Measurements from ENCODE around the gene SH3PXD2A. TPM values are rescaled to one million over a fixed set of nuclear protein-coding genes. Genes with fewer than 3 reads are reported as not detected.

SH3PXD2A gene
- total and polyA plus RNA-seq, 2 of the 4 experiments (the other 2 are of a cell fraction), result 6.3 to 23.0 TPM

GRCh38 chr10:103739039-103739764 lies 116.2 kb downstream of the SH3PXD2A start (continued):
- TF ChIP-seq USF2 (IDR thresholded peaks at IDR 0.05; ENCODE audit: low read depth, low read length), result no peak
- no peak for TF ChIP-seq POLR2A (IDR thresholded peaks at IDR 0.05; ENCODE audit: low read depth, low read length)
- TF ChIP-seq SMC3 (IDR thresholded peaks at IDR 0.05; ENCODE audit: low read depth, low read length), result no peak

GRCh38 chr10:103737735-103738367 lies 117.5 kb downstream of the SH3PXD2A start:
- Histone ChIP-seq H3K4me3 (ENCODE audit: insufficient read depth, low read depth, low read length) (no peak overlapping the region), H2BK20ac (ENCODE audit: low read depth, low read length) (peak overlapping the region; percentile 64; the same call in 1 of the 2 replicates), H4K91ac (ENCODE audit: insufficient read depth, low read depth, low read length) (peak overlapping the region; percentile 43; the same call in 1 of the 2 replicates), H4K8ac (ENCODE audit: low read depth in 2 of 2, low read length in 2 of 2) (0 out of 4 replicates have a peak overlapping the region, but pooled peaks of 1 of the 2 experiments have one; percentile 31), H3K9ac (ENCODE audit: low read depth, low read length) (no peak overlapping the region), H2BK5ac (ENCODE audit: low read depth, low read length, poor library complexity, severe bottlenecking) (no peak overlapping the region), H2AK9ac (replicated peaks; ENCODE audit: low read depth, low read length, poor library complexity) (peak overlapping the region; percentile 47), H3K4me1 (ENCODE audit: control insufficient read depth, insufficient read depth, low read length) (peaks cover 26% of the 10 kb centered on the region), H3K56ac (ENCODE audit: extremely low read depth, insufficient read depth, low read length) (no peak overlapping the region), H2BK120ac (ENCODE audit: low read depth, low read length) (peak overlapping the region; percentile 85), H4K5ac (ENCODE audit: low read depth, low read length) (no peak overlapping the region), H2BK15ac (ENCODE audit: low read depth, low read length) (peak overlapping the region; percentile 55; the same call in 1 of the 3 replicates), H3K79me1 (ENCODE audit: low read depth in 1 of 2, low read length in 2 of 2) (peaks cover 0 to 25% of the 10 kb centered on the region in 2 experiments; a peak in 2 of 4 replicates), H3K18ac (ENCODE audit: low read depth, low read length) (0 out of 2 replicates have a peak overlapping the region, but pooled peaks have one; percentile 3), H3K14ac (replicated peaks; ENCODE audit: low read depth, low read length) (peak overlapping the region; percentile 78), H3K4me2 (ENCODE audit: low read depth, low read length) (no peak overlapping the region), H3K36me3 (ENCODE audit: control insufficient read depth, insufficient read depth, low read length) (no peaks in the 10 kb centered on the region), H3K27ac (ENCODE audit: insufficient read depth, low read length) (no peak overlapping the region), H3K9me3 (ENCODE audit: control insufficient read depth, insufficient read depth, low read length) (no peaks in the 10 kb centered on the region), H3K9me1 (ENCODE audit: insufficient read depth, low read length) (peaks cover 25% of the 10 kb centered on the region), H4K20me1 (ENCODE audit: insufficient read depth, low read length) (no peaks in the 10 kb centered on the region), H3K23ac (ENCODE audit: low read depth, low read length) (peak overlapping the region; percentile 26; the same call in 1 of the 2 replicates), H2AFZ (replicated peaks; ENCODE audit: low read length, poor library complexity) (no peak overlapping the region), H2AK5ac (ENCODE audit: low read depth, low read length) (peak overlapping the region; percentile 86), H3K4ac (ENCODE audit: low read depth, low read length) (peak overlapping the region; percentile 45), H3K27me3 (ENCODE audit: control insufficient read depth, insufficient read depth, low read length) (no peaks in the 10 kb centered on the region)
- intact Hi-C loops (cut with micrococcal nuclease), result no loop called here
- in situ Hi-C loops (cut with MboI; ENCODE audit: low sequenced_read_pairs), result no loop called here
- dilution Hi-C loops (cut with HindIII; ENCODE audit: low sequenced_read_pairs, unreplicated experiment), result no loop called here
- WGBS, 2 experiments (ENCODE audit: extremely low coverage in 2 of 2, insufficient read length in 1 of 2), result 82% methylated on average over 9 of the region's 14 CpGs; no CpG with 5 or more reads in 1 of the 2 experiments
- no peak for ATAC-seq (ENCODE audit: low read depth)
- DNase-seq, result no peak
- no TSS peak for BruUV-seq (replicated peaks)
- POLR2A ChIA-PET (ENCODE audit: unreplicated experiment), result no interaction called here
- CTCF ChIA-PET, result no interaction called here
- TF ChIP-seq SMC3 (IDR thresholded peaks at IDR 0.05; ENCODE audit: low read depth, low read length), result no peak
- no peak for TF ChIP-seq ELK1 (IDR thresholded peaks at IDR 0.05; ENCODE audit: borderline replicate concordance, low read depth, low read length)
- TF ChIP-seq MAFK (IDR thresholded peaks at IDR 0.05; ENCODE audit: low read depth, low read length), result no peak
- TF ChIP-seq MXI1 (IDR thresholded peaks at IDR 0.05; ENCODE audit: borderline replicate concordance, low read depth, low read length), result no peak
- TF ChIP-seq USF2 (IDR thresholded peaks at IDR 0.05; ENCODE audit: low read depth, low read length), result no peak
- TF ChIP-seq RCOR1 (IDR thresholded peaks at IDR 0.05; ENCODE audit: insufficient replicate concordance, low read length), result no peak
- no peak for TF ChIP-seq CEBPB (IDR thresholded peaks at IDR 0.05; ENCODE audit: low read depth, low read length)
- no peak for TF ChIP-seq RAD21 (IDR thresholded peaks at IDR 0.05; ENCODE audit: low read length)
- TF ChIP-seq CHD1 (IDR thresholded peaks at IDR 0.05; ENCODE audit: low read depth, low read length), result no peak
- TF ChIP-seq RFX5 (IDR thresholded peaks at IDR 0.05; ENCODE audit: low read depth, low read length), result no peak
- TF ChIP-seq NFE2L2 (IDR thresholded peaks at IDR 0.05; ENCODE audit: low read depth, low read length), result no peak
